Activated CD8-positive, alpha-beta memory T cell treated with anti-CD3 and anti-CD28 coated beads, Interleukin-2, amount 50 U/mL, for 24 hours (primary cell): ENCODE results near the gene WSCD2.

Experiments used
- DNase-seq: peaks from one replicate; pipeline ENCODE4 v3.0.0-alpha.2; 2020; ENCODE audit errors: extremely low read depth

The WSCD2 gene

DNA sequence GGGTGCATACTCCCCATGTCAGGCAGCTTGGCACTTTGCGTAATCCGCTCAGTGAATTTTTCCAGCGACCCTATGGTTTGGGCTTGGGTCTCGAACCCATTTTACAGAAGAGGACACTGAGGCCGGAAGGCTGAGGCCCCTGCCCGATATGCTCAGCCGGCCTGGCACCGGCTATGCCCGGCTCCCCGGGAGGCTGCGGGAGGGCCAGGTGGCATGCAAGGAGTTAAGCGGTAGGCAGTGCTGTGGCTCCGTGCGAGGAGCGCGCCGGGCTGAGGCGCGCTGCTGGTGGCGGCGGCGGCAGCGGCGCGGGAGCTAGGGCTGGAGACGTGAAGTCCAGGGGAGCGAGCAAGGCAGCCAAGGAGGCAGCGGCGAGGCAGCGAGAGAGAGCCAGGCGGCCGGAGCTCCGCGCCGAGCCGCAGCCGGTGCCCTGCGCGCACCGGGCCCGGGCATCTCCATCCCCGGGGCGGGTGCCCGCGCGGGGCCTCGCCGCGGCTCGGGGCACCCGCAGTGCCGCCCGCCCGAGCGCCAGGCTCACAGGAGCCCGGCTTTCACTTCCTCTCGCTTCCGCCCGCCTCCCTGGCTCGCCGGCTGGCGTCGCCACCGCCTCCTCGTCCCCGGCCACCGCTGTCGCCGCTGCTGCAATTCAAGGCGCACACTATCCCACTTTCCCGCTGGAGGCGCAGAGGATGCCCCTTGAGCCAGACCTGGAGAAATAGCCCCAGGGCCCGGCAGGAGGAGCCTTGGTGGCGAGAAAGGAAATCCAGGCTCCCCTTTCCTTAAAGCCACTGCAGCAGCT lies at the start of gene WSCD2:
Gene WSCD2, plus strand, starts transcription at position 272 of the 796 bp plus-strand sequence. CDS start 66,545 bp downstream, outside the sequence.
- DNase-seq: no peak

DNA sequence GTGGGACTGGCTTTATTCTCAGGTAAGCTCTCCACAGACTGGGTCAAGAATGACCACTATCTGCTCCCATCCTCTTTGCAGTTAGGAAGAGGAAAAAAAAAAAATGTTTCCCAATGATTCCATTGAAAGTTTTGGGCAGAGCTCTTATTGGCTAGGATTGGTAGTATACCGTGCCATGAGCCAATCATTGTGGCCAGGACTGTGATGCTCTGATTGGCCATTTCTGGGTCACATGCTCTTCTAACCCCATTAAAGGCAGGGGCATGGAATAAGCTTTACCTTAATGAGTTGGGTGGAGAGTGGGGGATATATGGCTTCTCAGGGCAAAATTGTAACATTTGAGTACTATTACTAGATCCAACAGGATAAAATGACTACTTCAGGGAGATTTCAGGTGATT lies 49.4 kb upstream of the WSCD2 start:
- DNase-seq: no peak

DNA sequence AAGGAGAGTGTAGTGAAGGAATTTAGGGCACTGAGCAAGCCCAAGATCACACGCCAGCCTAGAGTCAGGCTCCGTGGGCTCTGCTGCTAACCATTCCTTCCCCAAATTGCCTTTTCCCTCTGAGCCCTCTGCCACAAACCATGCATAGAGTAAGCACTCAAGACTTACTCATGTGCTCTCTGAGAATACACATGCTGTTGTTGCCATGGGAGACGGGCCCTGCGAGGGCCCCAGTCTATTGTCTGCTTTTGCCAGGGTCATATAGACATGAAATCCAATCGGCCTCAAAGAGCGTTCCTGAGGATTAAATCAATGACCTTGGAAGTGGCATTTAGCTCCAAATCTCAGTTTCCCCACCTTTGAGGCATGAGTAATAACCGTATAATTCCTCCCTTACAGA lies 48.7 kb upstream of the WSCD2 start:
- no peak for DNase-seq

DNA sequence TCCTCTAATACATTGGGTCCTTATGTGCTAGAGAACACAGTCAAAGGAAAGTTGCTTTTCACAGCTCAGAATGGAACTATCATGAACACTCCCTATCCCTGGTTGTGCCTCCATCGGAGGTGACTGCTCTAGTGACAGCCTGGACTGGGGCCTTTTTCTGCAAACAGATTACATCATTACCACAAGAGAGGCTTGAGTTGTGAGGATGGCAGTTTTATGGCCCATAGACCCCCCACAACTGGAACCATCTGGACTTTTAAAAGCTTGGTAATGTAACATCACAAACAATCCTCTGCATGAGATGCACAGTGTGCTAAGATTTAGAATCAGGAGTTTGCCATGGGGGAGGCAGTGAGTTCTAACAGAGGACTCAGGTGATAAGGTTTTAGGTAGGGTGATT lies 46.6 kb upstream of the WSCD2 start:
- no peak for DNase-seq

DNA sequence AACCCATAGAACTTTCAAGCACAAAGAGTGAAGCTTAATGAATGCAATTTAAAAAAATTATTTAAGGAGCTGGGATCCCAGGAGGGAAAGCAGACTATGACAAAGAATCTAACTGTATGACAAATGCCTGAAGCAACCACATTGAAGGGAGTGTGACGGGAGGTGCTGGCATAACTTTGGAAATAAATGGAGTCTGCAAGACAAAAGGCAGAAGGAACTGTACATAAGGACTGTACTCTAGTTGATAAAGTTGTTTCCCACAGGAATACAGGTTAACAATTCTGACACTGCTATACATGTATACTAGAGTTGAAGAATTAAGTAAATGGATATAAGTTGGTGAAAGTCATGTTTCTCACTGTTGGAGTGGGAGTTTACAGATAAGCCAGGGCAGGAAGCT lies 41.2 kb upstream of the WSCD2 start:
- no peak for DNase-seq

DNA sequence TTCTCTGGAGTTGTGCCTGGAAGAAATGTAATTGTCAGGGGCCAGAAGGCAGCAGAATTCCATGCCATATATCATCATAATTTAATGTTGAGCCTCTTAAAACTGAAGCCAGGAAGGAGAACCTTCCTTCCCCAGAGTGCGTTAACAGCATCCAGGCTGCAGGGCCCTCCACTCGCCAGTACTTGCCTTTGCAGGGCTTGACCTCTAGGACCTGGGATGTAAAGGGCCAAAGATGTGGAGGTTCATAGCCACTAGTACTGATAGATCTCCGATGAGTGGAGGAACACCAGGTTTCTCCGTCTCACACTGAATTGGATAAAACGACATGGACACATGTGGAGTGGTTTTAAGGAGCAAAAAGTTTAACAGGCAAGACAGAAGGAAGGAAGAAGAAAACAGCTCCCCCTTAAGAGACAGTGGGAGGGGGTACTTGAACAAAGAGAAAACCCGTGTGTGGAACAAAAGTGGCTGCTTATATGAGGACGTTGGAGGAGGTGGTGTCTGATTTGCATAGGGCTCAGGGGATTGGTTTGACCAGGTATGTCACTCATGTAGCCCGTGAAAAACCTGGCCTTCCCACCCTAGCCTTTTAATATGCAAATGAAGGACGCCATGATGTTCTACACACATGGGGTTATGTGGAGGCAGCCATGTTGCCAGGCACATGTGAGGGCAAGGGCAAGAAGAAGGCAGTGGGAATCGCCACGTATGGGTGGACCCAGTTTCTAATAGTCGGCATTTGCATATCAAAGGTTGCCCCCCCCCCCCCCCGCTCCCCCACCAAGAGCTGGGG lies 38.8 kb upstream of the WSCD2 start:
- no peak for DNase-seq

DNA sequence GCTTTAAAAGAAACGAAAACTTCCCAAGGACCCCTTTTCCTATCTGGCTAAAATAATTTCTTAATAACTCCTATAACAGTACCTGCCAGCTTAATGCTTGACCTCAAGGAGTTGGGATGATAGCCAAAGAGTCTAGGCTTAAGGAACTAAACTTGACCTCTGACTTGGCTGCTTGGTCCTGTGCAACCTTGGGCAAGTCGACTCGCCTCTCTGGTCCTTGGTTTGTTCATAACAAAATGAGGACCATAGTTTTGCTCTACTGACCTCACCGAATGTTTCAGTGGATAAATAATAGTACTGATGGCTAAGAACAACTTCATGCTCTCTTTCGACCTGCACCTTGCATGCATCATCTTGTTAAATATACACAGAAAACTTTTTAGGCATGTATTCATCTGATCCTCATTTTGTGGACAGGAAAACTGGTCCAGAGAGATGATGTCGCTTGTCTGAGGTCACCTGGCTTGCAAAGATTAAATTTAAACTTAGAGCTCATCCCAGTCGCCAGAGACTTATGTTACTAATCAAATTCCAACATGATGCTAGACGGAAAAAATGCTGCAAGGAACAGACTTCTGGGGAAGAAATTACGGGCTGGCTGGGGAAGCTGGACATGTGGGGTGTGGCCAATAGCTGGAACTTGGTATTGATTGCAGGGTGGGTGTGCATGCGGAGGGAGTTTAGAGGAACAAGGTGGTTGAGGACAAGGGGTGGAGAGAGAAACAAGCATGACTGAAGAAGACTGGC lies 38.0 kb upstream of the WSCD2 start:
- no peak for DNase-seq

DNA sequence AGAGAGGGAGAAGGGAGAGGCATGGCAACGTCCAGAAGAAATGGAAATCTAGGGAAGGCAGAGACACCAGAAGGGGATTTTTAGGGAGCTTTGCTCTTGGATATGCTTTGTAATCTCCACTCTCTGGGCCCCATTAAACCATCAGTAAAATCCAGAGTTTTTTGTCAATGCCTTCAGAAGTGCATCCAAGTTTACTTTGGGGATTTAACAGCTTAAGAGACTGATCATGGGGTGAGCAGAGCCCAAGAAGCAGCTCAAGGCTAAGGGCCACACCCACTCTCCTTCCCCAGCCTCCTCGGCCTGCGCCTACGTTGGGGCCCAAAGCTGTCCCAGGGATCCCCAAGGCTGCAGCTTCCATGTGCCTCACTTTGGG lies 37.4 kb upstream of the WSCD2 start:
- no peak for DNase-seq

DNA sequence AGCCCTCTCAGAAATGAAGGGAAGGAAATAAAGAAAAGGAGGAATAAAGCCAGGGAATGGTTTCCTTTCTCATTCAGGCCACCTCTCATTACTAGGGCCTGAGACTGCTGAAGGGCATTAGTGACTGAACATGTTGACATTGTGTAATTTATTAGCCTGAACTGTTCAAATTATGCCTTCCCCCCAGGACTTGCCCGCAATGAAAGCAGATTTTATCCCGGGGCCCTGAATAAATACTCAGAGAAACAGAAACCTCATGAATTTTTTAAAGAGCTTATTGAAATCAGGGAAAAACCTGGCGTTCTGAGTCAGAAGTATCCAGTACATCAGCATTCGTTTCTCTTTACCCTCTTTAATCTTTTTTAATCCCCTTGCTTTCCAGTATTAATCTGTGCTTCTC lies 35.9 kb upstream of the WSCD2 start:
- DNase-seq: no peak

DNA sequence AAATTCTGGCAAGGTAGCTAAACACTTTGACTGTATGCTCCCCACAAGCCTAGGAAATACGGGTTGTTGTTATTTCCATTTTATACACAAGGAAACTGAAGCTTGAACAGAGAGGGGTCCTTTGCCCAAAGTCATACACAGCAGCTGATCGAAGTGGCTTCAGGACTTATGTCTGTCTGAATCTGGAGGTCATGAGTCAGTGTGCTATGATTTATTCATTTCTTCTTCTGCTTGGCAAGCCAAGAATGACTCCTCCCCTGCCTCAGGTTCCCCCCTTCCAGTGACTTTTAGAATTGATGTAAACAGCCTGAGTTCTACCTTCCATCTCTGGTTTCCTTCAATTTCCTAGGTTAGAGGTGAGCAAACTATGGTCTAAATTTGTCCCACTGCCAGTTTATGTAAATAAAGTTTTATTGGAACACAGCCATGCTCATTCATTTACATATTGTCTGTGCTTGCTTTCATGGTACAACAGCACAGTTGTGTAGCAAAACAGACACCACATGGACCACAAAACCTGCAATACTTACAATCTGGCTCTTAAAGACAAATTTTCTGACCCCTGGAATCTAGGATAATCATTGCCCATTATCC lies 34.9 kb upstream of the WSCD2 start:
- no peak for DNase-seq

DNA sequence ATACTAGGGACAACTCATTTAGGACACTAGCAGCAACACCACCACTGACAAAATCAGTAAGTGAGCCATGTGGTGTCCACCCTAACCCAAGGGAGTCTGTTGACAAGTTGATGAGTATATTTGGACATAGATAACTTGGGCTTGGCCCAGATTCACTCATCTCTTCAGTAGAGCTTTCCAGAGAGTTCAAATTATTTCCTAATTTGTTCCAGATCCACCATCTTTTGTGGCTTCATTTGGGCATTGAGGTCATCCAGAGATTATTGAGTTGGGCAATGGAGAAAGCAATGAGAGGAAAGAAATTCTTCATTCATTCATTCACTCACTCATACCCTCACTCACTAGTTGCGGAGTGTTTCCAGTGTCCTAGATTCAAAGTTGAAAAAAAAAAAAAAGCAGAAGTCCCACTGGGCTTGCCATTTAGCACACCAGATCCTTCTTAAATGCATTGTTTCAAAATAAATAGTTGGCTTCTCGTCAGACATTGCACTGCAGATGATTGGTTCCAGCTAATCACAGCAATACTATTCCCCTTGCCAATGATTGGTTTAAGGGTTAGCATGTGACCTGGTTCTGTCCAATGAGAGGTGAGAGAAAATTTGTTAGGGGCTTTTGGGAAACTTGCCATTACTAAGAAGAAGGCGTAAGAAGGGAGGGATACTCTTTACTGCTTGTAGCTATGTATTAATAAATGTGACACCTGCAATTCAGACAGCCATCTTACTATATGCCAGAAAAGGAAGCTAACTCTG lies 31.8 kb upstream of the WSCD2 start:
- no peak for DNase-seq

DNA sequence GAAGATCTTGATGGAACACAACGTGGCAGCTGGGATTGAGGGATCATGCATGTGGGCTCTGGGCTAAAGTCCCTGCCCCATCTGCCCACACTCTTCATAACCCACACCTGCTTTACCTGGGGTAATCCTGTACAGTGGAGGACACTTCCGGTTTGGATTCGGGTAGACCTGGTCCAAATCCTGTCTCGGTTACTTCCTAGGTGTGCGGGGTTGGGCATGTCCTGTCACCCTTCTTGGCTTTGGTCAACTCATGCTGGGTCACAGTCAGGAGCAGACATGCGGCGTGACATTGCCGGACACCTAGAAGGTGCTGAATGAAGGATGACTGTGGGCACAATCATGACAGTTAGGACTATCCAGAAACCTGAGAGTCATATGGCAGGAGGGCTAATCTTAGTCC lies 30.7 kb upstream of the WSCD2 start:
- no peak for DNase-seq

DNA sequence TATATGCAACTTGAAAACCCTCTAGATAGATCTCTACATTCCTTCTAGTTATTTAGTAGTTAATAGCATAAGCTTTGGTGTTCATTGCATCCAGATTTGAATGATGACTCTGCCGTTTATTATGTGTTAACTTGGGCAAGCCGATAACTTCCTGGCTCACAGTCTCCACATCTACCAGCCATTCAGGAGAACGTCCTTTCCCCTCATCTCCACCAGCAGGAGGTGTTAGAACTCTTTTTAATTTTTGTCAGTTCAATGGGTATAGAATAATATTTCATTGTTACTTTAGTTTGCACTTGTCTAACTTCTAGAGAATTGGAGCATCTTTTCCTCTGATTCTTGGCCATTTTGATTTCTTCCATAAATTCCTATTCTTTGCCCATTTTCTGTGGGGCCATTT lies 30.0 kb upstream of the WSCD2 start:
- DNase-seq: no peak

DNA sequence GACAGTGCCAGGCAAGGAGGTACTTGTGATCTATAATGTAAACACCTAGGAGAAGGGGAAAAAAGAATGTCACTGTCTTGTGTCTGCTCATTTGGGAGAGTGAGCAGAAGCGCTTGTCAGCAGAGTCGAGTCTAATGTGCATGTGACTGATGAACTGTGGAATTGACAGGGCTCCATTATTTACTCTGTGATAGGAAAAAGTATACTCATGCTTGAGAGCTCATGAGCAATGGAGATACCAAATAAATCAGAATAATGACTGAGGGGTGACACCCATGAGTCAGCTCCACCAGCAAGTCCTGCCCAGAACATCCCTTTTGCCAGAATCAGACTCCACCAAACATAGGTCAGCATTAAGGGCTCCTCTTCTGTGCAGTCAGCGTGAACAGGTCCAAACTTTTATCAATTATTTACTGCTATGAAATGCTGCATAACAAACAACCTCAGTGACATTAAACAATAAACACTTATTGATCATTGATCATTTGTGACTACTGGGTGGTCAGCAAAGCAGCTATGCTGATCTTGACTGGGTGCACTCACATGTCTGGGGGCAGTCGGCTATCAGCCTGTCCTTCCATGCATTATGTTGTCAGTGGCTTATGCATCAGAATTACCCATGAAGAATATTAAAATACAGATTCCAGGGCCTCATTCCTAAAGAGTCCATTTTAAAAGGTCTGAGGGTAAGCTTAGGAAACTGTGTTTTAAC lies 29.2 kb upstream of the WSCD2 start:
- no peak for DNase-seq

DNA sequence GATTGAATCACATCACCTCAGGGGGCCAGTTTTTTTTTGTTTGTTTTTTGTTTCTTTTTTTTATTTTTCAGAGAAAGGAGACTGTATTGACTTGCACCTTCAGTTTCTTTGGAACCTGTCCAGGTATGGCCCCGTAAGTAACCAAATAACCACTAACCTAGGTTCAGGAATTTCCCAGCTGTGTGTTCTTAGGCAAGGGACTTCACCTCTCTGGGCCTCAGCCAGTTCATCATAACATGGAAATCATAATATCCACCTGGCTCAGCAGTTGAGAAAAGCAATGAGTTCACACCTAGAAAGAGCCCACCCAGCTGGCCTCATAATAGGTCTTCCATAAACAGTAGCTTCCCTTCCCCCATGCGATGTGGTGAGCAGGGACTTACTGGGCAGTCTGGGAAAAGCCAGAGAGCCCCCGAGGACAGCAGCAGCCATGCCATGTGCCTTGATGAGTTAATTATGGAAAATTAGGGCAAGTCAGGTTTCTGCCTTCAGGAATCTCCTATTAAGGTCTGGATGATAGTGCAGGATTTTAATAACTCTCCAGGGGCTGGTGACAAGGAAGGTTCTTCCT lies 27.4 kb upstream of the WSCD2 start:
- DNase-seq: no peak

DNA sequence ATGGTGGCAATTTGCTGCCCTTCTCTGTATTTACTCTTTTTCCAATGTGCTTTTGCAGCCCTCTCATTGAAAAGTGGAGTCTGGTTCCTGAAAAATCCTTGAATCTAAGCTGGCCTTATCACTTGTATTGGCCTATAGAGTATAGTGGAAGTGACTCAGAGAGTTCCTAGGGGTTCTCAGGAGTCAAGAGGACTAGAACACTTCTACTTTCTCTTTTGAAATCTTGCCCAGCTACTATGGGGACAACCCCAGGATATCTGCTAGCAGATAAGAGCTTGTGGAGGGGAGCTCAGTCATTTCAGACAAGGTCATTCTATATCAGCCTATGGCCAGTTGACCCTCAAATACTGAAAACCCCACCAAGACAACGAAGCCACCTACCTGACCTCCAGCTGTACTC lies 26.7 kb upstream of the WSCD2 start:
- DNase-seq: no peak

DNA sequence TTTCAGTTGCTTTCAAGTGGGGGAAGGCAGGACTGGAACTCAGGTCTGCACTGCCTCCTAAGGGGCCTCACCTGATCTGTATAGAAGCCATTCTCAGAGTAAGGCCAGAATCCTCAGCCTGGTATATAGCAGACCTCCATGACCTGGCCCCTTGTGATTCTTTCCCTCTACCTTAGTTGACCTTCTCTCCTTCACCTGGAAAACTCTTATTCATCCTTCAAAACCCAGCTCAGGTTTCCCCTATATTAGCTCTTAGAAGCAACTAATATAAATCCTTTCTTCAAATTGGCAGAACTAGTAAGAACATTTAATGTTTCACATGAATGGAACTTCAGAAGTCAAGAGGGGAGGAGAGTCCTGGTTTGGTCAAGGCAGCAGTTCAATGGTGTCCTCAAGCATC lies 26.0 kb upstream of the WSCD2 start:
- no peak for DNase-seq

DNA sequence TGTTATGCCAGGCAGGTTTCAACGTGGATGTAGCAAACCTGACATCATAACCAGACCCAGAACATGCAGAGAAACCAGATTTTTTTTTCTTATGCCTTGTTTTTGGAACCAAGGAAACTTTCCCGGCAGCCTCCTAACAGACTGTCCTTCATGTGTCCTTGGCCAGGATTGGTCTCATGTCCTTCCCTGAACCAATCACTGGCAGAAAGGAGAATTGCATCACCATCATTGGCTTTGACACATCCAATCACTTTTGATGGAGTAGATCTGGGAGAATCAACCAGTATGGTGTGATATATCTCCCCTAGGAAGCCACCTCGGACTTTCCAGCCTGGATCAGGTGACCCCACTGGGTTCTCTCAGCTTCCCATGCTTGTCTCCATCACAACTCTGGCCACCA lies 25.6 kb upstream of the WSCD2 start:
- DNase-seq: no peak

DNA sequence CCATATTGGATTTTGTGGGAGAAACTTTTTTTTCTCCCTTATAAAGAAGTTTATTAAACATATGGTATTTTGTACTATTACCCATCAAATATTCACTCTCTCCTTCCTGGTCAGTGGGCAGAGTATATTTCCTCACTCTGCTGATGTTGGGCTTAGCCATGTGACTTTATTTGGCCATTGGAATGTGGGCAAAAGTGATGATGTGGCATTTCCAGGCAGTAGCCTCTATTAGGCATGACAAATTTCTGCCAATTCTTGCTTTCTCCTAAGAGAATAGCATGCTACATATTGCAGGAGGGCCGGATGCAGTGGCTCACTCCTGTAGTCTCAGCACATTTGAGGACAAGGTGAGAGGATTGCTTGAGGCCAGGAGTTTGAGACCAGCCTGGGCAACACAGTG lies 24.4 kb upstream of the WSCD2 start:
- DNase-seq: no peak

DNA sequence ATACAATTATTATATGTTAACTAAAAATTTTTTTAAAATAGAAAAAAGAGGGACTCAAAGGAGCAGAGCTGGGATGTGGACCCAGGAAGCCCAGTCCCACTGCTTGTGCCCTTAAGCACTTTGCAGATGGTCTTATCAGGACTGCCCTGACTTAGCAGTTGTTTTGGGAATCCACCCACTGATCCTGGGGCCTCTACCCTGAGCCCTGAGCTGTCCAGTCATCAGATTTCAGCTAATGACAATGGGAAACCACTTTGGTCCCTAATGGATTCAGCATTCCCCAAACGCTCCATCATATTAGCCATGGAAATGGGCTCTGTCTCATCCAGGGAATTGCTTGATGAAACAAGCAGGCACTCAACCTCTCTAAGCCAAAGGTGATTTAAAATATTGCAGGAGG lies 22.5 kb upstream of the WSCD2 start:
- DNase-seq: no peak

DNA sequence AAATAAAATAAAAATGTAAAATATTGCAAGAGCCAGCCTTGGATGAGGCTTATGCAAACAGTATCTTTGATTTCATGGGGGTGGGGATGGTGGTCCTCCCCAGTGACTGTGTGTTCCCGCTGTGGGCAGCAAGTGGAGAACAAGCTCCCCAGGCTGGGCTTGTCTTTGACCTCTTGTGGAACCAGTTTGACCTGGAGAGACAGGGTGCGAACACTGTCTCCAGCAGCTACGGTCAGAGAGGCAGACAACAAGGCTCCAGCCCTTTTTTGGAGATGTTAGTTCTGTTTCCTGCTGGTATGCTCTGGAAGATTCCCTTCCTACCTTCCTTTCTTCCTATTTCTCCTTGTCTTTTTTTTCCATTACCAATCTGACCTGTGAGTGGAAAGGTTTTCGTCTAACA lies 21.8 kb upstream of the WSCD2 start:
- no peak for DNase-seq
